PC-3 (cell line): ENCODE data around the gene IPO9. TPM values are rescaled to one million over a fixed set of nuclear protein-coding genes. Genes with fewer than 3 reads are reported as not detected.

Experiments
- ATAC-seq: fragments of 200-7000 bp; cut with Tn5 transposase; 2 replicates; pipeline ENCODE4 v1.9.1; 2020; ENCODE audit warnings: mild to moderate bottlenecking, moderate library complexity
- BruUV-seq: library from RNA; stranded (reverse); fragments of 400-500 nt; replicated peaks from 2 replicates; lab custom pipeline; 2021; lab: Mats Ljungman, UMichigan
- CTCF ChIA-PET: fragments of 300-600 bp; sonication (Branson Sonifier 250); formaldehyde crosslinking; loops from one replicate; lab custom pipeline; 2022; ENCODE audit warnings: antibody characterized with exemption; lab: Charles Lee
- POLR2A ChIA-PET: fragments of 300-600 bp; sonication (Branson Sonifier 250); formaldehyde crosslinking; loops from one replicate; lab custom pipeline; 2022; ENCODE audit warnings: antibody characterized with exemption; ENCODE audit not compliant: unreplicated experiment; lab: Charles Lee
- DNase-seq: peaks from one replicate; pipeline ENCODE4 v3.0.0-alpha.2; 2015
- H2AFZ ChIP-seq: fragments of 300-600 bp; sonication (generic); 2 replicates; pipeline ENCODE4 v1.6.0; 2016; ENCODE audit warnings: antibody characterized with exemption, low read length
- H3F3A ChIP-seq: fragments of 300-600 bp; sonication (generic); one replicate; pipeline ENCODE4 v1.6.0; 2017; ENCODE audit warnings: antibody characterized with exemption, low read length, control low read depth, mild to moderate bottlenecking; ENCODE audit not compliant: unreplicated experiment
- H3K27ac ChIP-seq: fragments of 300-600 bp; sonication (generic); 2 replicates; pipeline ENCODE4 v1.5.1; 2016; ENCODE audit warnings: mild to moderate bottlenecking, low read length
- H3K27me3 ChIP-seq: fragments of 300-600 bp; sonication (generic); 2 replicates; pipeline ENCODE4 v1.6.1; 2016; ENCODE audit warnings: low read length, mixed read lengths
- H3K36me3 ChIP-seq: fragments of 300-600 bp; sonication (generic); 2 replicates; pipeline ENCODE4 v1.6.1; 2016; ENCODE audit warnings: low read depth, mixed run types, low read length, mixed read lengths
- H3K4me1 ChIP-seq: fragments of 300-600 bp; sonication (generic); 2 replicates; pipeline ENCODE4 v1.5.1; 2016; ENCODE audit warnings: low read length; ENCODE audit not compliant: insufficient read depth
- H3K4me2 ChIP-seq: fragments of 300-600 bp; sonication (generic); 2 replicates; pipeline ENCODE4 v1.6.0; 2016; ENCODE audit warnings: low read length
- H3K4me3 ChIP-seq: fragments of 300-600 bp; sonication (generic); 2 replicates; pipeline ENCODE4 v1.5.1; 2016; ENCODE audit warnings: mild to moderate bottlenecking, low read length, mixed read lengths
- H3K79me2 ChIP-seq: fragments of 300-600 bp; sonication (generic); 2 replicates; pipeline ENCODE4 v1.6.1; 2017; ENCODE audit warnings: low read length, mixed read lengths
- H3K9ac ChIP-seq: fragments of 300-600 bp; sonication (generic); 2 replicates; pipeline ENCODE4 v1.6.0; 2016; ENCODE audit warnings: mild to moderate bottlenecking, low read length
- H3K9me2 ChIP-seq: fragments of 300-600 bp; sonication (generic); replicated peaks from 2 replicates; pipeline ENCODE4 v1.6.1; 2016; ENCODE audit warnings: mixed run types, low read length, mixed read lengths
- H3K9me3 ChIP-seq: fragments of 300-600 bp; sonication (generic); 2 replicates; pipeline ENCODE4 v1.6.1; 2016; ENCODE audit warnings: low read length, mixed read lengths
- H4K20me1 ChIP-seq: fragments of 300-600 bp; sonication (generic); 2 replicates; pipeline ENCODE4 v1.6.1; 2016; ENCODE audit warnings: low read length, mixed read lengths
- CTCF ChIP-seq: fragments of 300-600 bp; sonication (generic); conservative IDR thresholded peaks from 2 replicates; pipeline ENCODE4 v1.5.1; 2017; ENCODE audit warnings: antibody characterized with exemption, low read depth, mild to moderate bottlenecking, low read length
- EZH2 ChIP-seq: fragments of 300-600 bp; sonication (generic); IDR thresholded peaks from one replicate; pipeline ENCODE4 v1.6.1; 2017; ENCODE audit warnings: antibody characterized with exemption, mild to moderate bottlenecking, low read length; ENCODE audit not compliant: unreplicated experiment
- EZH2phosphoT487 ChIP-seq: fragments of 300-600 bp; sonication (generic); IDR thresholded peaks from 2 replicates; pipeline ENCODE4 v1.6.1; 2018; ENCODE audit warnings: mild to moderate bottlenecking, antibody characterized with exemption, low read length, borderline replicate concordance
- intact Hi-C: fragments of 100-400 bp; cut with micrococcal nuclease; formaldehyde crosslinking; loops from 2 replicates; pipeline ENCODE4 v1.9.0; 2023
- total RNA-seq: library from RNA; depleted of rRNA; stranded (reverse); fragments of >200 nt; gene quantifications from 2 replicates; pipeline ENCODE4 v1.2.3, GENCODE V29; 2014

IPO9 gene
- total RNA-seq, 1 experiment from 2014 or later = 21.6 TPM

- TF ChIP-seq EZH2phosphoT487 = no peak
- no peak for TF ChIP-seq CTCF
- TF ChIP-seq EZH2 = no peak
- Histone ChIP-seq H3F3A (no peaks in the 10 kb centered on the region), H3K9me2 (no peaks in the 10 kb centered on the region), H3K27ac (no peak overlapping the region), H3K4me1 (no peaks in the 10 kb centered on the region), H3K9ac (no peak overlapping the region), H3K79me2 (no peaks in the 10 kb centered on the region), H3K4me2 (no peak overlapping the region), H2AFZ (no peak overlapping the region), H3K27me3 (no peaks in the 10 kb centered on the region), H3K36me3 (no peaks in the 10 kb centered on the region), H3K9me3 (no peaks in the 10 kb centered on the region), H3K4me3 (no peak overlapping the region), H4K20me1 (no peaks in the 10 kb centered on the region)
- CTCF ChIA-PET = no interaction called here
- intact Hi-C loops = no loop called here
- BruUV-seq = no TSS peak
- no peak for ATAC-seq
- DNase-seq = no peak
- POLR2A ChIA-PET = no interaction called here
These were observed 20.9 kb upstream of the IPO9 start for GRCh38 chr1:201807958-201808632.

DNA sequence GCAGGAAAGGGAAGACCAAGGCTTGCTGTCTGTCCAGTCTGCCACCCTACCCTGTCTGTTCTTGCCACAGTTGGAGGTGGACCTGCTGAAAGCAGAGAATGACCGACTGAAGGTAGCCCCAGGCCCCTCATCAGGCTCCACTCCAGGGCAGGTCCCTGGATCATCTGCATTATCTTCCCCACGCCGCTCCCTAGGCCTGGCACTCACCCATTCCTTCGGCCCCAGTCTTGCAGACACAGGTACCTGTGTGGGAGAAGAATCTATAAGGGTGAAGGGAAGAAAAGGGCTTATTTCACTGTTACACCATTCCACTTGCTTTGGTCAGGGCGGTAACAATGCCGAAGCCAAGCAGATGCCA, 20.3 kb upstream of the IPO9 start:
- Histone ChIP-seq H2AFZ (no peak overlapping the region), H3K27ac (no peak overlapping the region), H3K79me2 (no peaks in the 10 kb centered on the region), H3K9me3 (no peaks in the 10 kb centered on the region), H3K36me3 (no peaks in the 10 kb centered on the region), H3K9ac (no peak overlapping the region), H4K20me1 (no peaks in the 10 kb centered on the region), H3K9me2 (no peaks in the 10 kb centered on the region), H3K4me3 (no peak overlapping the region), H3K4me1 (no peaks in the 10 kb centered on the region), H3F3A (no peaks in the 10 kb centered on the region), H3K4me2 (no peak overlapping the region), H3K27me3 (no peaks in the 10 kb centered on the region)
- ChIA-PET POLR2A (no interaction called here), CTCF (no interaction called here)
- TF ChIP-seq EZH2phosphoT487 (no peak), CTCF (no peak), EZH2 (no peak)
- intact Hi-C loops = no loop called here
- ATAC-seq (no peak), DNase-seq (no peak)
- BruUV-seq = no TSS peak

DNA sequence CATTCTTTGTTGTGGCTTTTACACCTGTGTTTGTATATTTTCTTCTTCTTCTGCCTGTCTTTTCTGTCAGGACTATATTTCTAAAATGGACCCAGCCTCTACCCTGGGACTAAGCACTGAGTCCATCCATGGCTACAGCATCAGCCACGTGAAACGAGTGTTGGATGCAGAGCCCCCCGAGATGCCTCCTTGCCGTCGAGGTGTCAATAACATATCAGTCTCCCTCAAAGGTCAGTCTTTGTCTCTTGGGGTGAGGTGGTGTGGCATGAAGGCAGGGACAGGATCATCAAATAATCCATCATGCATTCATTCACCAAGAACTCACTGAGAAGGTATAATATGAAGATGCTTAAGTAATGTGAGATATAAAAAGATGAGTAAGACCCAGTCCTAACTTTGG, 19.1 kb upstream of the IPO9 start:
- H2AFZ ChIP-seq = no peak overlapping the region
- DNase-seq (no peak), ATAC-seq (no peak)
- TF ChIP-seq EZH2 = no peak
- no peak for TF ChIP-seq EZH2phosphoT487
- TF ChIP-seq CTCF = no peak
- no peaks in the 10 kb centered on the region for H3K79me2 ChIP-seq
- H3K27me3 ChIP-seq = no peaks in the 10 kb centered on the region
- ChIA-PET CTCF (no interaction called here), POLR2A (no interaction called here)
- intact Hi-C loops = no loop called here
- H4K20me1 ChIP-seq = no peaks in the 10 kb centered on the region
- BruUV-seq = no TSS peak
- no peaks in the 10 kb centered on the region for H3K9me3 ChIP-seq
- no peaks in the 10 kb centered on the region for H3K9me2 ChIP-seq
- H3K4me3 ChIP-seq = no peak overlapping the region
- H3K4me1 ChIP-seq = no peaks in the 10 kb centered on the region
- H3K36me3 ChIP-seq = no peaks in the 10 kb centered on the region
- H3F3A ChIP-seq = no peaks in the 10 kb centered on the region
- H3K27ac ChIP-seq = no peak overlapping the region
- no peak overlapping the region for H3K4me2 ChIP-seq
- no peak overlapping the region for H3K9ac ChIP-seq
